Neural progenitor cell (in vitro differentiated cells): Measurements from ENCODE around the gene SSX4B. TPM values are rescaled to one million over a fixed set of nuclear protein-coding genes. Genes with fewer than 3 reads are reported as not detected.
"Not testable (repeated sequence)": the region's sequence is repeated elsewhere in the genome, so short reads cannot be mapped to it uniquely, and the experiment has no call there.

Experiments
- DNase-seq: peaks from one replicate; pipeline ENCODE4 v3.0.0-alpha.2; 2016; ENCODE audit warnings: low spot score
- H2AFZ ChIP-seq: fragments of 200-600 bp; sonication (generic); replicated peaks from 2 replicates; pipeline ENCODE4 v1.6.1; 2016; ENCODE audit warnings: antibody characterized with exemption
- H3F3A ChIP-seq: fragments of 200-600 bp; sonication (generic); 2 replicates; pipeline ENCODE4 v1.6.1; 2016; ENCODE audit warnings: antibody characterized with exemption, low read depth
- H3K27ac ChIP-seq: fragments of 200-600 bp; sonication (generic); 2 replicates; pipeline ENCODE4 v1.5.1; 2016; ENCODE audit warnings: mild to moderate bottlenecking
- H3K27me3 ChIP-seq: fragments of 200-600 bp; sonication (generic); 2 replicates; pipeline ENCODE4 v1.6.1; 2016; ENCODE audit warnings: mild to moderate bottlenecking, moderate library complexity
- H3K36me3 ChIP-seq: fragments of 200-600 bp; sonication (generic); 2 replicates; pipeline ENCODE4 v1.5.1; 2016
- H3K4me1 ChIP-seq: fragments of 200-600 bp; sonication (generic); 2 replicates; pipeline ENCODE4 v1.6.1; 2016; ENCODE audit warnings: mixed run types
- H3K4me2 ChIP-seq: fragments of 200-600 bp; sonication (generic); 2 replicates; pipeline ENCODE4 v1.6.1; 2016
- H3K4me3 ChIP-seq: fragments of 200-600 bp; sonication (generic); 2 replicates; pipeline ENCODE4 v1.5.1; 2016
- H3K79me2 ChIP-seq: fragments of 200-600 bp; sonication (generic); 2 replicates; pipeline ENCODE4 v1.6.1; 2016; ENCODE audit warnings: low read depth
- H3K9ac ChIP-seq: fragments of 200-600 bp; sonication (generic); 2 replicates; pipeline ENCODE4 v1.6.1; 2016
- H3K9me3 ChIP-seq: fragments of 200-600 bp; sonication (generic); 2 replicates; pipeline ENCODE4 v1.5.1; 2016; ENCODE audit warnings: low read depth
- H4K20me1 ChIP-seq: fragments of 200-600 bp; sonication (generic); 2 replicates; pipeline ENCODE4 v1.6.1; 2016; ENCODE audit warnings: low read depth
- H3K27ac Mint-ChIP-seq: 3 replicates; pipeline ENCODE4 v1.8.0; 2021; ENCODE audit warnings: mixed read lengths
- H3K27me3 Mint-ChIP-seq: 2 replicates; pipeline ENCODE4 v1.8.0; 2022; ENCODE audit warnings: low read depth, mild to moderate bottlenecking, inconsistent platforms, moderate library complexity, mixed read lengths; ENCODE audit not compliant: insufficient read depth
- H3K36me3 Mint-ChIP-seq: 3 replicates; pipeline ENCODE4 v1.8.0; 2021; ENCODE audit warnings: mixed read lengths
- H3K4me1 Mint-ChIP-seq: 3 replicates; pipeline ENCODE4 v1.8.0; 2021; ENCODE audit warnings: mixed read lengths
- H3K4me3 Mint-ChIP-seq: 3 replicates; pipeline ENCODE4 v1.8.0; 2021; ENCODE audit warnings: mild to moderate bottlenecking, moderate library complexity, mixed read lengths
- H3K9me3 Mint-ChIP-seq: 3 replicates; pipeline ENCODE4 v1.8.0; 2020; ENCODE audit warnings: mixed read lengths
- CTCF ChIP-seq: fragments of 200-600 bp; sonication (generic); IDR thresholded peaks from 2 replicates; pipeline ENCODE4 v1.5.1; 2017; ENCODE audit warnings: antibody characterized with exemption, mild to moderate bottlenecking
- EZH2 ChIP-seq: fragments of 200-600 bp; sonication (generic); IDR thresholded peaks from 2 replicates; pipeline ENCODE4 v1.6.1; 2017; ENCODE audit warnings: antibody characterized with exemption, mild to moderate bottlenecking, moderate library complexity
- EZH2phosphoT487 ChIP-seq: fragments of 200-600 bp; sonication (generic); IDR thresholded peaks from 2 replicates; pipeline ENCODE4 v1.6.1; 2017; ENCODE audit warnings: antibody characterized with exemption
- total RNA-seq: library from RNA; depleted of rRNA; stranded (reverse); fragments of >200 nt; gene quantifications from 2 replicates; pipeline ENCODE4 v1.2.3, GENCODE V29; 2015; ENCODE audit warnings: low replicate concordance

The SSX4B gene
- total RNA-seq, 1 donor from 2014 or later, result not detected

GRCh38 chrX:48396931-48397330 is 14.8 kb downstream of the SSX4B start:
- H3K4me2 ChIP-seq, H3K4me3 Mint-ChIP-seq, H3K4me1 Mint-ChIP-seq, H4K20me1 ChIP-seq, H3F3A ChIP-seq, DNase-seq, H3K9me3 Mint-ChIP-seq, H3K27ac ChIP-seq, H3K9ac ChIP-seq, H3K9me3 ChIP-seq, H3K27me3 ChIP-seq, H3K79me2 ChIP-seq, H3K4me3 ChIP-seq, H3K36me3 Mint-ChIP-seq, H2AFZ ChIP-seq, H3K27me3 Mint-ChIP-seq, H3K36me3 ChIP-seq, H3K27ac Mint-ChIP-seq, H3K4me1 ChIP-seq: not testable (repeated sequence)

GRCh38 chrX:48383239-48383638 is 28.5 kb downstream of the SSX4B start, which contains the start of gene SSX4:
Gene SSX4, plus strand, starts transcription at chrX:48383539. Its CDS starts 515 bp downstream, at chrX:48384054.
- H3K27ac Mint-ChIP-seq, H3K9me3 ChIP-seq, H3K27ac ChIP-seq, H3K4me1 ChIP-seq, H4K20me1 ChIP-seq, H3K27me3 ChIP-seq, H3K9ac ChIP-seq, H3K4me1 Mint-ChIP-seq, H3K79me2 ChIP-seq, H3K4me2 ChIP-seq, H3K4me3 Mint-ChIP-seq, H3K36me3 Mint-ChIP-seq, H3K36me3 ChIP-seq, H2AFZ ChIP-seq, H3K27me3 Mint-ChIP-seq, H3F3A ChIP-seq, H3K4me3 ChIP-seq, H3K9me3 Mint-ChIP-seq, DNase-seq: not testable (repeated sequence)

GRCh38 chrX:48370408-48370807 is 41.4 kb downstream of the SSX4B start:
- not testable (repeated sequence) for DNase-seq, H3K9ac ChIP-seq, H3K27ac Mint-ChIP-seq, H3K4me3 Mint-ChIP-seq, H3K4me1 ChIP-seq, H3K36me3 ChIP-seq, H3K27ac ChIP-seq, H3F3A ChIP-seq, H3K9me3 ChIP-seq, H3K27me3 ChIP-seq, H3K4me2 ChIP-seq, H3K9me3 Mint-ChIP-seq, H3K36me3 Mint-ChIP-seq, H3K79me2 ChIP-seq, H3K4me1 Mint-ChIP-seq, H4K20me1 ChIP-seq, H2AFZ ChIP-seq, H3K4me3 ChIP-seq, H3K27me3 Mint-ChIP-seq

- not testable (repeated sequence) for H3K4me1 ChIP-seq, H4K20me1 ChIP-seq, H3K79me2 ChIP-seq, H3K4me2 ChIP-seq, H3K9me3 Mint-ChIP-seq, H3K27ac ChIP-seq, H3K4me3 ChIP-seq, H3F3A ChIP-seq, H3K36me3 ChIP-seq, H3K4me3 Mint-ChIP-seq, H3K9me3 ChIP-seq, H2AFZ ChIP-seq, H3K4me1 Mint-ChIP-seq, H3K27me3 Mint-ChIP-seq, H3K27me3 ChIP-seq, H3K36me3 Mint-ChIP-seq, H3K9ac ChIP-seq, H3K27ac Mint-ChIP-seq, DNase-seq
Measured at GRCh38 chrX:48367717-48368408, 43.9 kb downstream of the SSX4B start.

GRCh38 chrX:48359281-48359680 is 52.5 kb downstream of the SSX4B start:
- H3K4me1 Mint-ChIP-seq, H3K9me3 Mint-ChIP-seq, H3K4me3 Mint-ChIP-seq, H3K9me3 ChIP-seq, H3K4me2 ChIP-seq, H3K9ac ChIP-seq, H3K4me1 ChIP-seq, H3K27me3 Mint-ChIP-seq, H3F3A ChIP-seq, H3K4me3 ChIP-seq, H3K27ac Mint-ChIP-seq, H3K27ac ChIP-seq, H3K36me3 ChIP-seq, H3K27me3 ChIP-seq, H3K36me3 Mint-ChIP-seq, H4K20me1 ChIP-seq, DNase-seq, H3K79me2 ChIP-seq, H2AFZ ChIP-seq: not testable (repeated sequence)

- H3K79me2 ChIP-seq, result no peaks in the 10 kb centered on the region
- H3K36me3 ChIP-seq, result no peaks in the 10 kb centered on the region
- Mint-ChIP-seq H3K27ac (no peak overlapping the region), H3K27me3 (no peaks in the 10 kb centered on the region), H3K36me3 (no peaks in the 10 kb centered on the region), H3K4me1 (no peaks in the 10 kb centered on the region), H3K9me3 (peaks cover 8% of the 10 kb centered on the region), H3K4me3 (no peak overlapping the region)
- TF ChIP-seq CTCF, result no peak
- TF ChIP-seq EZH2phosphoT487, result no peak
- no peak for TF ChIP-seq EZH2
- no peaks in the 10 kb centered on the region for H3K4me1 ChIP-seq
- H3F3A ChIP-seq, result no peaks in the 10 kb centered on the region
- no peaks in the 10 kb centered on the region for H4K20me1 ChIP-seq
- no peak overlapping the region for H3K9ac ChIP-seq
- H2AFZ ChIP-seq, result no peak overlapping the region
- H3K27ac ChIP-seq, result no peak overlapping the region
- no peaks in the 10 kb centered on the region for H3K27me3 ChIP-seq
- no peaks in the 10 kb centered on the region for H3K9me3 ChIP-seq
- no peak for DNase-seq
- H3K4me2 ChIP-seq, result no peak overlapping the region
- no peak overlapping the region for H3K4me3 ChIP-seq
Measured at GRCh38 chrX:48357681-48358080, 54.1 kb downstream of the SSX4B start.

GRCh38 chrX:48356315-48357094 is 55.3 kb downstream of the SSX4B start, which contains the start of gene SSX3:
Gene SSX3, minus strand, starts transcription at chrX:48356703. Its CDS starts 1,454 bp downstream, at chrX:48355249.
- not testable (repeated sequence) for H3K9me3 Mint-ChIP-seq, H3K4me3 ChIP-seq, H3K4me1 Mint-ChIP-seq, H3K27me3 Mint-ChIP-seq, H3K27ac ChIP-seq, H3K9ac ChIP-seq, H3K4me3 Mint-ChIP-seq, H3K36me3 Mint-ChIP-seq, DNase-seq, H3K27ac Mint-ChIP-seq, H4K20me1 ChIP-seq, H3K27me3 ChIP-seq, H3K79me2 ChIP-seq, H3F3A ChIP-seq, H3K9me3 ChIP-seq, H3K4me1 ChIP-seq, H3K36me3 ChIP-seq, H2AFZ ChIP-seq, H3K4me2 ChIP-seq
